ENCODE data around the gene ALG9.

ALG9 gene

GRCh38 chr11:111836162-111836561 is 35.2 kb downstream of the ALG9 start:
- no peak for DNase-seq (ENCODE audit: low read depth in 3 of 3)

- no peak for DNase-seq (ENCODE audit: low read depth in 3 of 3)
Measured at GRCh38 chr11:111835665-111836064, 35.7 kb downstream of the ALG9 start.

DNA sequence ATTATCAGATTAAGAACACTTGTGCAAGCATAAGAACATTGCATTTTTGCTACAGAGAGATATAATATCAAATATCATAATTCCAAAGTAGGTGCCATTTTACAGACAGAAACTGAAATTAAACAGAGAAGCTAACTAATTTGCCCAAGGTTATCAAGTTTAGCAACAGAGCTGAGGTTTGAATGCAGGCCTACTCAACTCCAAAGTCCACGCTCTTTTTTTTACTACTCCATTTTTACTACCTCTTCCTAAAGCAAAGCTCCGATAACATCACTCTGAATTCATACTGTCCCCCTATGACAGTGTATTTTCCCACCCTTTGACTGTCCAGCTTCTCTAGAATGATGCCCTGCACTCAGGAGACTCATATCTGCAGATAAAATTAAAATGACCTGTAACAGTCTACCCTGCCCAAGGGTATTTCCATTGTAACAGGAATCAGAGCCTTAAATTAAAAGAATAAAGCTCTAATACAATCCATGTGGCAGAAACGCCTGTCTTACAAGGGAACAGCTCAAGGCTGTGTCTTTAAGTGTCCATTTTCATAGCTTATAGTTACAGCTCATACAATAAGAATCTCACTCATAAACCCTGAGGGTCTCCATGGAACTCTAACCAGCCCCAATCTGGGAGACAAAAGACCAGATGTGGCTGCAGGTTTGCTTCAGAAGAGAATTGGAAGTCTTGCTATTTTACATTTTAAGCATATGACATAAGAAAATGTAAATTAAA is 36.8 kb downstream of the ALG9 start:
- DNase-seq (ENCODE audit: low read depth in 3 of 3) = no peak

GRCh38 chr11:111833524-111833923 is 37.9 kb downstream of the ALG9 start:
- no peak for DNase-seq (ENCODE audit: low read depth in 3 of 3)

GRCh38 chr11:111829185-111829968 is 42.0 kb downstream of the ALG9 start:
- DNase-seq (ENCODE audit: low read depth in 3 of 3) = no peak

DNA sequence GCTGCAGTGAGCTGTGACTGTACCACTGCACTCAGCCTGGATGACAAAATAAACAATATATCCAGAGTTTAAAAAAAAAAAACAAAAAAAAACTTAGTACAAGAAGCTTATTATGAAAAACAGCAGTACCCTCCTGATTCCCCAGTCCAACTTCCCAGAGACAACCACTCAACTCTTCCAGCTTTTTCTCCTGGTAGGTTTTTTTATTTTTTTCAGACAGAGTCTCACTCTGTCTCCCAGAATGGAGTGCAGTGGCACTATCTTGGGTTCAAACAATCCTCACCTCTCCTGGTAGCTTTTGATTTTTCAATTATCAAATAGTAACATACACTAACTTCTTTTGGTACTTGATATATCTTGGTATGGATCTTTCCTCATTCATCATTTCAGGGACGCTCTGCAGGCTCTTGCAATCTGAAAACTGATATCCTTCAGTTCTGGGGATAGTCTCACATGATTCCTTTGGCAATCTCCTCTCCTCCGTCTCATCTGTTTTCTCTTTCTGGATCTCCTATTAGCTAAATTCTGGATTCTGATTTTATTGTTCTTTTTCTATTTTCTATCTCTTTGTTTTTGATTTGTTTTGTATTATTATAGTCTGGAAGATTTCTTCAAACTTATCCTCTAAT is 44.9 kb downstream of the ALG9 start:
- DNase-seq (ENCODE audit: low read depth in 3 of 3) = no peak

DNA sequence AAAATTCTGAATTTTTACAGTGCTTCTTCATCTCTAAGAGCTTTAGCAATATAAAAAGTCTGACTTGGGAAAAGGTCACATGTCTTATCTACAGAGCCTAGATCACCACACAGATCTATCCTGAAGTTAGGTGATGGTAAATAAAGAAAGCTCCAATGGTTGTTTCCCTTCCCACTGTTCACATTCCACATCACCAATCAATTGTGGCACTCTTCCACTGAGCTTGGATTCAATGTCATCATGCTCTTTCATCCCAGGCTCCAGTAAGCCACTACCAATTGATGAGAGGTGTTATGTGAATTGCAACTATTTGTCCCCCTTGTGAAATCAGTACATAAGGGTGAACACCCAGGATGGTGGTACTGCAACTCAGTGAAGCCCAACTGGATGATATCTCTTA is 47.8 kb downstream of the ALG9 start:
- DNase-seq (ENCODE audit: low read depth in 3 of 3) = no peak

- DNase-seq (ENCODE audit: low read depth in 3 of 3) = no peak
Measured at GRCh38 chr11:111823131-111823530, 48.2 kb downstream of the ALG9 start.

GRCh38 chr11:111819829-111820237 is 51.5 kb downstream of the ALG9 start:
- no peak for DNase-seq (ENCODE audit: low read depth in 3 of 3)

- no peak for DNase-seq (ENCODE audit: low read depth in 3 of 3)
Measured at GRCh38 chr11:111819161-111819828, 52.1 kb downstream of the ALG9 start.

DNA sequence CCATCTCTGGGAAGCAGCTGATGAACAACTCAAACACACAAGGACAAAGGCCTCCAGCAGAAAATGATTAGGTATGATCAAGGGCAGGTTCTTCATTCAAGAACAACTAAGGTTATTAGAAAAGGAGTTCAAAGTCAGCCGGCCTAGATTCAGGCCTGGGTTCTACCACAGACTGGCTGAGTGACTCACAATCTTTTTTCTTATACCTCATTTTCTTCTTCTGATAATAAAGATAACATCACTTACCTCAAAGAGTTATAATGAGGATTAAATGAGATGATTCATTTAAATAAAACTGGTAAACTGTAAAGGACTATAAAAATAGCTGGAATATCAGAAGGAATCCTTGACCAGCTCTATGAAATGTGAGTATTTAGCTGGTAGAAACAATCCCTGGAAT is 55.9 kb downstream of the ALG9 start:
- no peak for DNase-seq (ENCODE audit: low read depth in 3 of 3)

DNA sequence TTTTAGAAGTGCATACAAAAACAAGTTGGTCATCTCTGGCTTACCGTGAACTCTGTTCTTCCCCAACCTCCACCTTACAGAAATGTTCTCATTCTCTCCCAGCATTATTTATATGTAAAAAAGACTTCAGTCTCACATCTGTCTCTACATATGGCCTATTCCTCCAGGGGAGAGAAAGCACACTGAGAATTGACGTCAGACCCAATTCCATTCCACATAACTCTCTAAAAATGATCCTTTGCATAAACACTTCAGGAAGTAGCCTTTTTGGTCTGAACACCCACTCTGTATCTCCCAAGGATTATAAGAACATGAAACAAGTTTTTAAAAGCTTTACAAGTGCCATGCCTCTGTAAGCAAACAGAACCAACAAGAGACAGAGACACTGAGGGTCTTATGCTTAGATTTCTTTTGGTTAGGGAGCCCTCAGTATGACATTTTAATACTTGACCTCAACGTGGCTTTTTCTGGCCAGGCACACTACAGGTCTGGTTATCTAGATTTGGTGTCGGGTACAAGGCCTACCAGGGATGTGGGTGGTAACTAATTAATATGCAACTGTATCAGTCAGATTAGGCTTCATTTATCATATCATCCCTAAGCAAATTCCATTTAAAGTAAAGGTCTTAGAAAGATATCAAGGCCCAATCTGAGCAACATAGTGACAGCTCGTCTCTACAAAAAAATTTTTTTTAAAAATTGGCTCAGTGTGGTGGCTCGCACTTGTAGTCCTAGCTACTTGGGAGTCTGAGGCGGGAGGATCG is 56.6 kb downstream of the ALG9 start:
- DNase-seq (ENCODE audit: low read depth in 3 of 3) = no peak

GRCh38 chr11:111814106-111814505 is 57.3 kb downstream of the ALG9 start:
- no peak for DNase-seq (ENCODE audit: low read depth in 3 of 3)

DNA sequence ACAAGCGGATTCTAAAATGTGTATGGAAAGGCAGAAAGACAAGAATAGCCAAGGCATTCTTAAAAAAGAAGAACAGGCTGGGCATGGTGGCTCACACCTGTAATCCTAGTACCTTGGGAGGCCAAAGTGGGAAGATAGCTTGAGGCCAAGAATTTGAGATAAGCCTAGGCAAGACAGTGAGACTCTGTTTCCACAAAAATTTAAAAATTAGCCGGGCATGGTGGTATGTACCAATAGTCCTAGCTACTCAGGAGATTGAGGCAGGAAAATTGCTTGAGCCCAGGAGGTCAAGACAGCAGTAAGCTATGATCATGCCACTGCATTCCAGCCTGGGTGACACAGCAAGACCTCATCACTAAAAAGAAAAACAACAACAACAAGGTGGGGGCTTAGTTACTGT is 59.2 kb downstream of the ALG9 start:
- DNase-seq (ENCODE audit: low read depth in 3 of 3) = no peak

- DNase-seq (ENCODE audit: low read depth in 3 of 3) = no peak
Measured at GRCh38 chr11:111811445-111811844, 59.9 kb downstream of the ALG9 start.

DNA sequence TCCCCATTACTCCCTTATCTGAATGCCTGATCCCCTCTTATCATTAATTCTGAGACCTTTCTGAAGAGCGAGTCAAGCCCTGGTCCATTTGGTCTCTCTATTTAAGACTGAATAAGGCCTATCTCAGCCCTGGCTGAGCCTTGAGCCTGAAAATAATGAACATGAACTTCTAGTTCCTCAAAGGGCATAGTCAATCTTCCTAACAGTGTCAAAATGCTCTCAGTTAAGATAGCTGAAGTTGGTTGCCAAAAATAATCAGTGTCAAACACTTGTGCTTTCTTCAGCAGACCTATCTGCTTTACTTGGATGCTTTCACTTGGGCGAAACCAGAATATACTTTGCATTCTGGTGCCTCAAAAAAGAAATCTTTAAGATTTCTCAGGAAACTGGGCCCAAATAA is 62.5 kb downstream of the ALG9 start:
- DNase-seq (ENCODE audit: low read depth in 3 of 3) = no peak

GRCh38 chr11:111808063-111808588 is 63.3 kb downstream of the ALG9 start:
- DNase-seq (ENCODE audit: low read depth in 3 of 3) = no peak

- DNase-seq (ENCODE audit: low read depth in 3 of 3) = no peak
Measured at GRCh38 chr11:111807076-111807475, 64.3 kb downstream of the ALG9 start.

- DNase-seq (ENCODE audit: low read depth in 3 of 3) = no peak
Measured at GRCh38 chr11:111801135-111801534, 70.2 kb downstream of the ALG9 start.

- no peak for DNase-seq (ENCODE audit: low read depth in 3 of 3)
Measured at GRCh38 chr11:111798279-111798678, 73.1 kb downstream of the ALG9 start.

DNA sequence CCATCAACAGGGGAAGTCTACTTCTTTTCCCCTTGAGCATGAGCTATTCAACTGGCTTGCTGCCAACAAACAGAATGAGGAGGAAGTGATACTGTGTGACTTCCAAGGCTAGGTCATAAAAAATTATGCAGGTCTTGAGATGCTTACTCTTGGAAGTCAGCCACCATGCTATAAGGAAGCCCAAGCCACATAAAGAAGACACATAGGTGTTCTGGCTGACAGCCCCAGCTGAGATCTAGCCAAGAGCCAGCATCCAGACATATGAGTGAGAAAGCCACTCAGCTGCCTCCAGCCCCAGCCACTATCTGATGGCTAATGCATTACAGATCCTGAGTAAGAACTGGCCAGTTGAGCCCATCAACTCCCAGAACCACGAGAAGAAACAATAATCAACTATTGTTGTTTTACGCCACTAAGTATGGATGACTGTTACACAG is 74.2 kb downstream of the ALG9 start:
- no peak for DNase-seq (ENCODE audit: low read depth in 3 of 3)

Measured in stimulated activated CD4-positive, alpha-beta T cell treated with anti-CD3 and anti-CD28 coated beads, TNF-alpha, amount 100 ng/mL, for 4 hours (primary cell).